ENCODE results near the gene ORC6. TPM values are rescaled to one million over a fixed set of nuclear protein-coding genes. Genes with fewer than 3 reads are reported as not detected.

The ORC6 gene
- total RNA-seq, 1 donor from 2014 or later: 64.3 TPM

GRCh38 chr16:46730801-46731690, 41.6 kb downstream of the ORC6 start:
- Mint-ChIP-seq H3K4me3 (no peak overlapping the region), H3K9me3 (no peaks in the 10 kb centered on the region), H3K27ac (no peak overlapping the region), H3K36me3 (ENCODE audit: low read depth) (no peaks in the 10 kb centered on the region), H3K27me3 (no peaks in the 10 kb centered on the region), H3K4me1 (no peaks in the 10 kb centered on the region)
- intact Hi-C loops (cut with micrococcal nuclease): no loop called here
- no peak for DNase-seq

GRCh38 chr16:46731691-46732555, 42.5 kb downstream of the ORC6 start:
- no peak overlapping the region for H3K27ac Mint-ChIP-seq
- H3K36me3 Mint-ChIP-seq (ENCODE audit: low read depth): no peaks in the 10 kb centered on the region
- no peak for DNase-seq
- H3K4me1 Mint-ChIP-seq: no peaks in the 10 kb centered on the region
- H3K27me3 Mint-ChIP-seq: no peaks in the 10 kb centered on the region
- intact Hi-C loops (cut with micrococcal nuclease): no loop called here
- H3K4me3 Mint-ChIP-seq: no peak overlapping the region
- H3K9me3 Mint-ChIP-seq: no peaks in the 10 kb centered on the region

- H3K27me3 Mint-ChIP-seq: no peaks in the 10 kb centered on the region
- H3K36me3 Mint-ChIP-seq (ENCODE audit: low read depth): no peaks in the 10 kb centered on the region
- intact Hi-C loops (cut with micrococcal nuclease): no loop called here
- H3K4me3 Mint-ChIP-seq: no peak overlapping the region
- H3K27ac Mint-ChIP-seq: no peak overlapping the region
- DNase-seq: no peak
- no peaks in the 10 kb centered on the region for H3K4me1 Mint-ChIP-seq
- H3K9me3 Mint-ChIP-seq: no peaks in the 10 kb centered on the region
These were observed 43.1 kb downstream of the ORC6 start for GRCh38 chr16:46732561-46732960.

- no peaks in the 10 kb centered on the region for H3K9me3 Mint-ChIP-seq
- H3K4me1 Mint-ChIP-seq: no peaks in the 10 kb centered on the region
- no peaks in the 10 kb centered on the region for H3K27me3 Mint-ChIP-seq
- intact Hi-C loops (cut with micrococcal nuclease): no loop called here
- H3K4me3 Mint-ChIP-seq: no peak overlapping the region
- DNase-seq: no peak
- H3K36me3 Mint-ChIP-seq (ENCODE audit: low read depth): no peaks in the 10 kb centered on the region
- H3K27ac Mint-ChIP-seq: no peak overlapping the region
These were observed 43.9 kb downstream of the ORC6 start for GRCh38 chr16:46733319-46733830.

- Mint-ChIP-seq H3K36me3 (ENCODE audit: low read depth) (no peaks in the 10 kb centered on the region), H3K9me3 (no peaks in the 10 kb centered on the region), H3K27ac (no peak overlapping the region), H3K4me3 (no peak overlapping the region), H3K4me1 (no peaks in the 10 kb centered on the region), H3K27me3 (no peaks in the 10 kb centered on the region)
- no peak for DNase-seq
- intact Hi-C loops (cut with micrococcal nuclease): no loop called here
These were observed 47.2 kb downstream of the ORC6 start for GRCh38 chr16:46736695-46737094.

- H3K27me3 Mint-ChIP-seq: no peaks in the 10 kb centered on the region
- H3K9me3 Mint-ChIP-seq: no peaks in the 10 kb centered on the region
- H3K4me1 Mint-ChIP-seq: no peaks in the 10 kb centered on the region
- H3K36me3 Mint-ChIP-seq (ENCODE audit: low read depth): no peaks in the 10 kb centered on the region
- intact Hi-C loops (cut with micrococcal nuclease): no loop called here
- H3K4me3 Mint-ChIP-seq: no peak overlapping the region
- H3K27ac Mint-ChIP-seq: no peak overlapping the region
- DNase-seq: no peak
These were observed 48.3 kb downstream of the ORC6 start for GRCh38 chr16:46737621-46738214.

- intact Hi-C loops (cut with micrococcal nuclease): no loop called here
- Mint-ChIP-seq H3K36me3 (ENCODE audit: low read depth) (no peaks in the 10 kb centered on the region), H3K27me3 (no peaks in the 10 kb centered on the region), H3K4me1 (peaks cover 4% of the 10 kb centered on the region), H3K9me3 (no peaks in the 10 kb centered on the region), H3K4me3 (no peak overlapping the region), H3K27ac (no peak overlapping the region)
- DNase-seq: no peak
These were observed 50.5 kb downstream of the ORC6 start for GRCh38 chr16:46739934-46740333.

GRCh38 chr16:46743232-46743719, 53.8 kb downstream of the ORC6 start:
- H3K27me3 Mint-ChIP-seq: no peaks in the 10 kb centered on the region
- intact Hi-C loops (cut with micrococcal nuclease): no loop called here
- H3K4me1 Mint-ChIP-seq: peaks cover 4% of the 10 kb centered on the region
- H3K36me3 Mint-ChIP-seq (ENCODE audit: low read depth): no peaks in the 10 kb centered on the region
- no peak overlapping the region for H3K4me3 Mint-ChIP-seq
- H3K27ac Mint-ChIP-seq: no peak overlapping the region
- DNase-seq: no peak
- no peaks in the 10 kb centered on the region for H3K9me3 Mint-ChIP-seq

- Mint-ChIP-seq H3K4me1 (peaks cover 4% of the 10 kb centered on the region), H3K27ac (no peak overlapping the region), H3K9me3 (no peaks in the 10 kb centered on the region), H3K27me3 (no peaks in the 10 kb centered on the region), H3K36me3 (ENCODE audit: low read depth) (no peaks in the 10 kb centered on the region), H3K4me3 (no peak overlapping the region)
- intact Hi-C loops (cut with micrococcal nuclease): no loop called here
- no peak for DNase-seq
These were observed 56.2 kb downstream of the ORC6 start for GRCh38 chr16:46745617-46746016.

GRCh38 chr16:46746821-46747776, 57.6 kb downstream of the ORC6 start:
- peaks cover 4% of the 10 kb centered on the region for H3K4me1 Mint-ChIP-seq
- H3K27ac Mint-ChIP-seq: no peak overlapping the region
- no peaks in the 10 kb centered on the region for H3K36me3 Mint-ChIP-seq (ENCODE audit: low read depth)
- no peak overlapping the region for H3K4me3 Mint-ChIP-seq
- intact Hi-C loops (cut with micrococcal nuclease): no loop called here
- DNase-seq: no peak
- H3K27me3 Mint-ChIP-seq: no peaks in the 10 kb centered on the region
- no peaks in the 10 kb centered on the region for H3K9me3 Mint-ChIP-seq

Data from activated CD4-positive, alpha-beta T cell treated with anti-CD3 and anti-CD28 coated beads, Interleukin-2, amount 10 ng/mL, durations not matched to agents 24 days and 14 days (primary cell).